Measurements from ENCODE around the gene RHBDD1. TPM values are rescaled to one million over a fixed set of nuclear protein-coding genes. Genes with fewer than 3 reads are reported as not detected.

RHBDD1 gene
- polyA plus RNA-seq, 1 of the 3 experiments (the other 2 are of a cell fraction): 10.3 TPM

DNA sequence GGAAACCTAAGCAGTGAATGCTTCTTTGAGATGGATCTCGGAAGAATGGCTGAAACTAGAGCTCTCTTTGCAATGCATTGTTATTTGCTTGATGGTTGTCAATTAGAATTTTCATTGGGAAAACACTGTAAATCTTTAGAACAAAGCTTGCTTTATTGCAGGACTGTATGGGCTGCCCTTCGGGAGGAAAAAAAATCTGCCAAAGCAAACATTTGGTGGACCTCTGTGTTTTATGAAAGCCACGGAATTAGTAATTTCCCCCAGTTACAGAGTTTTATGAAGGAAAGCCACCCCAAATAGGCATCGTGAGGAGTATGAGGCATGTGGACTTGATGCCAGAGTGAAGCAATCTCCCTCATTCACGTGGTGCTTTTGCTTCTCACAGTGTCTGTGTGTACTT lies 33.5 kb downstream of the RHBDD1 start (continued):
- TF ChIP-seq, protein P1, sequence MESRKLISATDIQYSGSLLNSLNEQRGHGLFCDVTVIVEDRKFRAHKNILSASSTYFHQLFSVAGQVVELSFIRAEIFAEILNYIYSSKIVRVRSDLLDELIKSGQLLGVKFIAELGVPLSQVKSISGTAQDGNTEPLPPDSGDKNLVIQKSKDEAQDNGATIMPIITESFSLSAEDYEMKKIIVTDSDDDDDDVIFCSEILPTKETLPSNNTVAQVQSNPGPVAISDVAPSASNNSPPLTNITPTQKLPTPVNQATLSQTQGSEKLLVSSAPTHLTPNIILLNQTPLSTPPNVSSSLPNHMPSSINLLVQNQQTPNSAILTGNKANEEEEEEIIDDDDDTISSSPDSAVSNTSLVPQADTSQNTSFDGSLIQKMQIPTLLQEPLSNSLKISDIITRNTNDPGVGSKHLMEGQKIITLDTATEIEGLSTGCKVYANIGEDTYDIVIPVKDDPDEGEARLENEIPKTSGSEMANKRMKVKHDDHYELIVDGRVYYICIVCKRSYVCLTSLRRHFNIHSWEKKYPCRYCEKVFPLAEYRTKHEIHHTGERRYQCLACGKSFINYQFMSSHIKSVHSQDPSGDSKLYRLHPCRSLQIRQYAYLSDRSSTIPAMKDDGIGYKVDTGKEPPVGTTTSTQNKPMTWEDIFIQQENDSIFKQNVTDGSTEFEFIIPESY (IDR thresholded peaks at IDR 0.05; ENCODE audit: borderline replicate concordance, low read depth): no peak
- TF ChIP-seq, protein P2, sequence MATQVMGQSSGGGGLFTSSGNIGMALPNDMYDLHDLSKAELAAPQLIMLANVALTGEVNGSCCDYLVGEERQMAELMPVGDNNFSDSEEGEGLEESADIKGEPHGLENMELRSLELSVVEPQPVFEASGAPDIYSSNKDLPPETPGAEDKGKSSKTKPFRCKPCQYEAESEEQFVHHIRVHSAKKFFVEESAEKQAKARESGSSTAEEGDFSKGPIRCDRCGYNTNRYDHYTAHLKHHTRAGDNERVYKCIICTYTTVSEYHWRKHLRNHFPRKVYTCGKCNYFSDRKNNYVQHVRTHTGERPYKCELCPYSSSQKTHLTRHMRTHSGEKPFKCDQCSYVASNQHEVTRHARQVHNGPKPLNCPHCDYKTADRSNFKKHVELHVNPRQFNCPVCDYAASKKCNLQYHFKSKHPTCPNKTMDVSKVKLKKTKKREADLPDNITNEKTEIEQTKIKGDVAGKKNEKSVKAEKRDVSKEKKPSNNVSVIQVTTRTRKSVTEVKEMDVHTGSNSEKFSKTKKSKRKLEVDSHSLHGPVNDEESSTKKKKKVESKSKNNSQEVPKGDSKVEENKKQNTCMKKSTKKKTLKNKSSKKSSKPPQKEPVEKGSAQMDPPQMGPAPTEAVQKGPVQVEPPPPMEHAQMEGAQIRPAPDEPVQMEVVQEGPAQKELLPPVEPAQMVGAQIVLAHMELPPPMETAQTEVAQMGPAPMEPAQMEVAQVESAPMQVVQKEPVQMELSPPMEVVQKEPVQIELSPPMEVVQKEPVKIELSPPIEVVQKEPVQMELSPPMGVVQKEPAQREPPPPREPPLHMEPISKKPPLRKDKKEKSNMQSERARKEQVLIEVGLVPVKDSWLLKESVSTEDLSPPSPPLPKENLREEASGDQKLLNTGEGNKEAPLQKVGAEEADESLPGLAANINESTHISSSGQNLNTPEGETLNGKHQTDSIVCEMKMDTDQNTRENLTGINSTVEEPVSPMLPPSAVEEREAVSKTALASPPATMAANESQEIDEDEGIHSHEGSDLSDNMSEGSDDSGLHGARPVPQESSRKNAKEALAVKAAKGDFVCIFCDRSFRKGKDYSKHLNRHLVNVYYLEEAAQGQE (IDR thresholded peaks at IDR 0.05; ENCODE audit: low read depth, low read length): no peak
- TF ChIP-seq CHD2 (IDR thresholded peaks at IDR 0.05; ENCODE audit: low read length, partially characterized antibody) (no peak), EP300 (IDR thresholded peaks at IDR 0.05; ENCODE audit: borderline replicate concordance in 1 of 2, low read depth in 1 of 2, low read length in 1 of 2) (no peak)

DNA sequence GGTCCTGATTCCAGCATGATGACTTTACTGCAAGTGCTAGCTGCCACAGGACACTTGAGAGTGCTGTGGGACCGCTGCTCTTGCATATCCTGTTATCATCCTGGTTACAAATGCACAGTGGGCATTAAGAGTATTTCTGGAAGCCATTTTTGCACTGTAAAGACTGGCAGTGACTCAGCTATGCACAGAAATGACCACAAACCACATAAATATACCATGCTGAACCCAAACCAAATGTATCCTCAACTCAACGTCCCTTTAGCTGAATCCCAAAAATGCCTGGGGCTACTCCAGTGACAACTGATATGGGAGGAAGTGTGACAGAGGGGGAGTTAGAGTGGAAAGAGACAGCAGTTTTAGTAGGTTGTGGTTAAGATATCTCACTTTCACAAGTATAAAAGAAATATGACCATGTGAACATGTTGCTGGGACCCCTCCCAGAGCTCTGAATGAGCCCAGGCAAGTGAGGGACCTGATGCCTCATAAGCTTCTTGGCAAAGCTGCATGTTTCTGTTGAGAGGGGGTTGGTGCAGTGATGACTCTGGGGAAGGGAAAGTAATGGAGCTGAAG lies 37.3 kb downstream of the RHBDD1 start:
- Histone ChIP-seq H3K9me2 (no peaks in the 10 kb centered on the region), H3K27ac (ENCODE audit: low read depth in 2 of 2, low read length in 1 of 2) (no peak overlapping the region), H3K4me3 (ENCODE audit: low read depth in 2 of 2, low read length in 1 of 2) (no peak overlapping the region), H3K79me2 (ENCODE audit: insufficient read depth) (no peaks in the 10 kb centered on the region), H3K9ac (no peak overlapping the region), H3K9me3 (no peaks in the 10 kb centered on the region), H4K20me1 (ENCODE audit: insufficient read depth) (no peaks in the 10 kb centered on the region), H3K4me1 (ENCODE audit: control insufficient read depth in 1 of 2, insufficient read depth in 2 of 2, low read depth in 1 of 2, low read length in 1 of 2) (no peaks in the 10 kb centered on the region), H3K27me3 (ENCODE audit: insufficient read depth) (no peaks in the 10 kb centered on the region), H3K4me2 (no peak overlapping the region), H2AFZ (ENCODE audit: low read depth) (no peak overlapping the region), H3F3A (replicated peaks; ENCODE audit: insufficient read depth) (no peaks in the 10 kb centered on the region), H3K36me3 (replicated peaks in 1 of 2; ENCODE audit: control insufficient read depth in 1 of 2, insufficient read depth in 2 of 2, low read length in 1 of 2) (peaks cover 4 to 16% of the 10 kb centered on the region in 2 experiments)
- ChIA-PET CTCF (interaction anchor here (1.6 kb wide), 1 partner anchor 71 kb away, joined by 3 read pairs; no protein-coding TSS in a partner anchor), POLR2A (no interaction called here)
- WGBS (ENCODE audit: low lambda C conversion rate): 76% methylated on average over 2 of the region's 2 CpGs
- no peak for DNase-seq
- TF ChIP-seq GATA2 (CRISPR knock-in tag; IDR thresholded peaks at IDR 0.05) (no peak), POLR2AphosphoS5 (IDR thresholded peaks at IDR 0.05; ENCODE audit: low read depth, low read length) (no peak), TEAD4 (IDR thresholded peaks at IDR 0.05; ENCODE audit: borderline replicate concordance, insufficient read depth) (no peak), MEF2A (IDR thresholded peaks at IDR 0.05; ENCODE audit: borderline replicate concordance, low read depth) (no peak), FOXM1 (IDR thresholded peaks at IDR 0.05; ENCODE audit: low read depth) (no peak)

Measured in SK-N-SH (cell line).